GM13976 (cell line): ENCODE results near the gene KRT40.
"Not testable (repeated sequence)": the region's sequence is repeated elsewhere in the genome, so short reads cannot be mapped to it uniquely, and the experiment has no call there.

Source experiments
- DNase-seq: peaks from one replicate; pipeline ENCODE4 v3.0.0; 2012; ENCODE audit warnings: low spot score
- CTCF ChIP-seq: IDR thresholded peaks from 2 replicates; pipeline ENCODE4 v1.5.1; 2012; ENCODE audit warnings: borderline replicate concordance, mild to moderate bottlenecking; ENCODE audit not compliant: insufficient read depth; ENCODE audit errors: extremely low read depth, missing control alignments, control extremely low read depth
- in situ Hi-C: fragments of 300-500 bp; cut with MboI; formaldehyde crosslinking; loops from one replicate; pipeline ENCODE4 v1.12.0; 2022; ENCODE audit warnings: low sequenced_read_pairs, mixed read lengths, inconsistent platforms; ENCODE audit not compliant: unreplicated experiment

Gene KRT40

GRCh38 chr17:41001795-41002194 is 17.7 kb upstream of the KRT40 start:
- DNase-seq: no peak
- no peak for TF ChIP-seq CTCF
- in situ Hi-C loops: no loop called here

- in situ Hi-C loops, DNase-seq: not testable (repeated sequence)
Observed at GRCh38 chr17:40999563-40999962, 15.4 kb upstream of the KRT40 start, which contains the start of gene KRTAP3-2. Gene KRTAP3-2 (minus strand): TSS chr17:40999906. CDS start chr17:40999853, 53 bp downstream.

GRCh38 chr17:40997361-40997760 is 13.2 kb upstream of the KRT40 start:
- no peak for TF ChIP-seq CTCF
- no peak for DNase-seq
- in situ Hi-C loops: no loop called here

- in situ Hi-C loops: no loop called here
- TF ChIP-seq CTCF: no peak
- DNase-seq: no peak
Observed at GRCh38 chr17:40996829-40997228, 12.7 kb upstream of the KRT40 start.

- in situ Hi-C loops: no loop called here
- TF ChIP-seq CTCF: no peak
- no peak for DNase-seq
Observed at GRCh38 chr17:40995116-40995515, 11.0 kb upstream of the KRT40 start.

- DNase-seq: no peak
- in situ Hi-C loops: no loop called here
- no peak for TF ChIP-seq CTCF
Observed at GRCh38 chr17:40993839-40994238, 9.7 kb upstream of the KRT40 start, which contains the start of gene KRTAP3-3. Gene KRTAP3-3 (minus strand): TSS chr17:40994164. CDS start chr17:40994097, 67 bp downstream.

GRCh38 chr17:40993084-40993483 is 9.0 kb upstream of the KRT40 start:
- TF ChIP-seq CTCF: no peak
- DNase-seq: no peak
- in situ Hi-C loops: no loop called here
